ENCODE data around the gene HECW1.
"Not testable (repeated sequence)": the region's sequence is repeated elsewhere in the genome, so short reads cannot be mapped to it uniquely, and the experiment has no call there.

The HECW1 gene

DNA sequence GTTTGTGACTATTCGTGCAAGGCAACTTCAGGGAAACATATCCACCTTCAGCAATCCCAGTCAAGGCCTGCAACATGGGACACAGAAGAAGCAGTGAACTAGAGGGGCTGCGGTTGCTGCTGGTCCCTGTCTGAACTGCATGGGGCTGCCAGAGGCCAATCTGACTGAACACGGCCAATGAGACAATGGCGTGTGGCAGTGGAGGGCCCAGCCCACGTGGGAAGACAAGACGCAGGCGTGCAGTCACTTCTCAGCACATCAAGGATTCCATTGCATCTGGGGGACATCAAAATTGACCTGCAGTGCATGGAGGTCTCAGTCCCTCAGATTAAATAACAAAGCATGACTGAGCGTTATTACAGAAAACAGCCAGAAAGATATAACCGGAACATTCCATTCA, 215.9 kb downstream of the HECW1 start:
- TF ChIP-seq, protein P1, sequence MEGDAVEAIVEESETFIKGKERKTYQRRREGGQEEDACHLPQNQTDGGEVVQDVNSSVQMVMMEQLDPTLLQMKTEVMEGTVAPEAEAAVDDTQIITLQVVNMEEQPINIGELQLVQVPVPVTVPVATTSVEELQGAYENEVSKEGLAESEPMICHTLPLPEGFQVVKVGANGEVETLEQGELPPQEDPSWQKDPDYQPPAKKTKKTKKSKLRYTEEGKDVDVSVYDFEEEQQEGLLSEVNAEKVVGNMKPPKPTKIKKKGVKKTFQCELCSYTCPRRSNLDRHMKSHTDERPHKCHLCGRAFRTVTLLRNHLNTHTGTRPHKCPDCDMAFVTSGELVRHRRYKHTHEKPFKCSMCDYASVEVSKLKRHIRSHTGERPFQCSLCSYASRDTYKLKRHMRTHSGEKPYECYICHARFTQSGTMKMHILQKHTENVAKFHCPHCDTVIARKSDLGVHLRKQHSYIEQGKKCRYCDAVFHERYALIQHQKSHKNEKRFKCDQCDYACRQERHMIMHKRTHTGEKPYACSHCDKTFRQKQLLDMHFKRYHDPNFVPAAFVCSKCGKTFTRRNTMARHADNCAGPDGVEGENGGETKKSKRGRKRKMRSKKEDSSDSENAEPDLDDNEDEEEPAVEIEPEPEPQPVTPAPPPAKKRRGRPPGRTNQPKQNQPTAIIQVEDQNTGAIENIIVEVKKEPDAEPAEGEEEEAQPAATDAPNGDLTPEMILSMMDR (conservative IDR thresholded peaks at IDR 0.05; ENCODE audit: low read length), result no peak
- no peak for DNase-seq (ENCODE audit: low read depth)

DNA sequence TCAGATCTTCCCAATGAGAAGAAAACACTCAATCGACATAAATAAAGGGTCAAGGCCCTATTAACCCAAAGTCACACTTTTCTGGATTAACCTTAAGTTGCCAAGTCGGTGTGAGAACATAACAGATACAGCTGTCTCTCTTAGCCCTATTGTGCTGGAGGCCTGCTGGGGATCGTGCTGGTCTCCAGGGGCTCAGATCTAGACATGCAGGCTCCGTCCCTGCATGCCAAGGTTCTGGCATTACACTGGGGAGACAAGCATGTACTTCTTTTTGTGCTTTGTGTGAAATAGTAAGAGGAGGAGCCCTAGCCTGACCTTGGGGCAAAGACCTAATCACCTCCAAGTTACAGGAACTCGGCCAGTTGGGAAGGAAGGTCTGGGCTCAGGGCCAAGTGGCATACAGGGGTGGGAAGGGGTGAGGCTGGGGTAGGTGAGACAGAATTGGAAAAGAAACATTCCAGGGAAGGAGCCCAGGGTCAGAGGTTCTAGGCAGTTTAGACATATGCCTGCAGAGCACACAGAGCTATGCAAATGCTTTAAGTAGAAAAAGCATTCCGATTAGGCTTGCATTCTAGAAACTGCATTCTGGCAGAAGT, 216.4 kb downstream of the HECW1 start:
- no peak for DNase-seq (ENCODE audit: low read depth)
- TF ChIP-seq, protein P1 (conservative IDR thresholded peaks at IDR 0.05; ENCODE audit: low read length), result no peak
- H3K4me3 ChIP-seq (ENCODE audit: low read length), result no peak overlapping the region

More for the DNA sequence above, 215.9 kb downstream of the HECW1 start:
- H3K4me3 ChIP-seq (ENCODE audit: low read length), result no peak overlapping the region

DNA sequence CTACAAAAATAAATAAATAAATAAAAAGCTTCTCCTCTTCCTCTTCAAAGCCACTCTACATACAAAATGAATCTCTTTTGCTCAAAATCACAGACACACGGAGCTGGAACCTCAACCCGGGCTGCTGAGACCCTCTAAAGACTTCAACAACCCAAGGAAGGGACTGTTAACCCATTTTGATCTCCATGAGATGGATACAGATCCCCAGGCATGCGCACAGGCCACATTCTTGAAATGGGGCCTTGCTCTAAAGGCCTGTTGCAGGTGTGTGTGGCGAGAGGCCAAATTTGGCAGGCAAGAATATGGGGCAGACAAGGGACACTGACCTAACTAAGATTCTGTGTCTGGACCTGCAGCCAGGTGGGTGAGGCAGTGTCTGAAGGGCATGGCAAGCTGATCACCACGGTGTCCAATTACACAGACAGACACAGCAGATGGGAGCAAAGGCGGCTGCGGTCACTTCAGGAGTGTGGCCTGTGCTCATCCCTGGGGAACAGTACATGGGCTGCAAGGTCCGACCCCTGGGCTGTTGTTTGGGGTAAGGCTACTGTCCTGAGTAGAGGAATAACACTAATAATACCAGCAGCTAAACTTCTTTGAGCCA, 219.8 kb downstream of the HECW1 start:
- TF ChIP-seq, protein P1 (conservative IDR thresholded peaks at IDR 0.05; ENCODE audit: low read length), result no peak
- no peak overlapping the region for H3K4me3 ChIP-seq (ENCODE audit: low read length)
- DNase-seq (ENCODE audit: low read depth), result no peak

DNA sequence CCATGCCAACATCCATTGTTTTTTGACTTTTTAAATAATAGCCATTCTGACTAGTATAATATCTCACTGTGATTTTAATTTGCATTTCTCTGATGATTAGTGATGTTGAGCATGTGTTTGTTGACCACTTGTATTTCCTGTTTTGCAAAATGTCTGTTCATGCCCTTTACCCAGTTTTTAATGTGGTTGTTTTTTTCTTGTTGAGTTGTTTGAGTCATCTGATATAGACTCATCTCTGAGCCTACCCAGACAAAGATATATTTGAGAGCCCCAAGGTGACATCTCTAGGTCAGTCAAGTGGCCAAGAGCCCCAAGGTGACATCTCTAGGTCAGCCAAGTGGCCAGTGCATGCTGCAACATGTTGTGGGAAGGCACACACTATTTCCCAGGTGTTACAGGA, 224.7 kb downstream of the HECW1 start:
- H3K4me3 ChIP-seq (ENCODE audit: low read length), result no peak overlapping the region
- DNase-seq (ENCODE audit: low read depth), result no peak
- TF ChIP-seq, protein P1 (conservative IDR thresholded peaks at IDR 0.05; ENCODE audit: low read length), result no peak

DNA sequence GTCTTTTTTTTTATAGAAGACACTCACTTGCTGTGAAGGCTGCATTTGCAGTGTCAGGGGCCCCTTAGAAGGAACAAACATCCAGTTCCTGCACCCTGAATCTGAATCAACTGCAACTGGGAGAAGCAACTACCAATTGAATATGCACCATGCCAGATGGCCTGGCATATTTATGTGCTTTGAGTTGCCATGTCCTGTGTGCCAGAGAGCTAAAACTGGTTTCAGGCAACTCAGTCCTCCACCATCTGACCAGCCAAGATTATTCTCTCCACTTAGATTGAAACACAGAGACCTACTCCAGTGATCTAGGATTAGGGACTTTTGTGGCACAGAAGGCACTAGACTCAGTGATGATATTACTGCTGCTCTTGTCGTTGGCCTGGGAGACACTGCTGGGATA, 225.4 kb downstream of the HECW1 start:
- DNase-seq (ENCODE audit: low read depth), result no peak
- TF ChIP-seq, protein P1 (conservative IDR thresholded peaks at IDR 0.05; ENCODE audit: low read length), result no peak
- H3K4me3 ChIP-seq (ENCODE audit: low read length), result no peak overlapping the region

DNA sequence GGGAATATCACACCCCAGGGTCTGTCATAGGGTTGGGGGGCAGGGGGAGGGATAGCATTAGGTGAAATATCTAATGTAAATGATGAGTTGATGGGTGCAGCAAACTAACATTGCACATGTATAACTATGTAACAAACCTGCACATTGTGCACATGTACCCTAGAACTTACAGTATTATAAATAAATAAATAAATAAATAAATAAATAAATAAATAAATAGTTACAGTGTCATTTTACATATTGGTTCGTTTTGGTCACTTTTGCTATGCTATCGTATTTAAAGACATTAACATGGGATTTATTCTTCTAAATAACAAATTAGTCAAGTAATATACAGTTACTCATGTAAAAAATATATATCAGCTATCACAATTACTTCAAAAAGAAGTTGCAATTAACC, 228.7 kb downstream of the HECW1 start:
- H3K4me3 ChIP-seq (ENCODE audit: low read length), result no peak overlapping the region
- TF ChIP-seq, protein P1 (conservative IDR thresholded peaks at IDR 0.05; ENCODE audit: low read length), result no peak
- DNase-seq (ENCODE audit: low read depth), result no peak

DNA sequence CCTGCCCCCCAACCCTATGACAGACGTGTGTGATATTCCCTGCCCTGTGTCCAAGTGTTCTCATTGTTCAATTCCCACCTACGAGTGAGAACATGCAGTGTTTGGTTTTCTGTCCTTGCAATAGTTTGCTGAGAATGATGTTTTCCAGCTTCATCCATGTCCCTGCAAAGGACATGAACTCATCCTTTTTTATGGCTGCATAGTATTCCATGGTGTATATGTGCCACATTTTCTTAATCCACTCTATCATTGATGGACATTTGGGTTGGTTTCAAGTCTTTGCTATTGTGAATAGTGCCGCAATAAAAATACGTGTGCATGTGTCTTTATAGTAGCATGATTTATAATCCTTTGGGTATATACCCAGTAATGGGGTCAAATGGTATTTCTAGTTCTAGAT, 231.0 kb downstream of the HECW1 start:
- H3K4me3 ChIP-seq (ENCODE audit: low read length); DNase-seq (ENCODE audit: low read depth): not testable (repeated sequence)

DNA sequence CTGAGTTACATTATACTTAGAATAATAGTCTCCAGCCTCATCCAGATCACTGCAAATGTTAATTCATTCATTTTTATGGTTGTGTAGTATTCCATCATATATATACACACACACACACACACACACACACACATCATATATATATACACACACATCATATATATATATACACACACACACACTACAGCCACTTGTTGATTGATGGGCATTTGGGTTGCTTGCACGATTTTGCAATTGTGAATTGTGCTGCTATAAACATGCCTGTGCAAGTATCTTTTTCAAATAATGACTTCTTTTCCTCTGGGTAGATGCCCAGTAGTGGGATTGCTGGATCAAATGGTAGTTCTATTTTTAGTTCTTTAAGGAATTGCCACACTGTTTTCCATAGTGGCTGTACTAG, 233.2 kb downstream of the HECW1 start:
- not testable (repeated sequence) for H3K4me3 ChIP-seq (ENCODE audit: low read length); DNase-seq (ENCODE audit: low read depth)

Data from AG10803 (cell line).